Osteoblast (primary cell): ENCODE results near the gene METTL17. TPM values are rescaled to one million over a fixed set of nuclear protein-coding genes. Genes with fewer than 3 reads are reported as not detected.

Source experiments
- DNase-seq: peaks from one replicate; pipeline ENCODE4 v3.0.0; 2011; ENCODE audit warnings: low spot score, mixed read lengths; ENCODE audit not compliant: insufficient read length; ENCODE audit errors: missing footprints
- H2AFZ ChIP-seq: 2 replicates; pipeline ENCODE4 v1.6.0; 2011; ENCODE audit warnings: mild to moderate bottlenecking, low read length
- H3K27ac ChIP-seq: 2 replicates; pipeline ENCODE4 v1.5.1; 2011; ENCODE audit warnings: mild to moderate bottlenecking, low read depth, low read length, moderate library complexity
- H3K27me3 ChIP-seq: 2 replicates; pipeline ENCODE4 v1.6.0; 2012; ENCODE audit warnings: mild to moderate bottlenecking, control low read depth, inconsistent platforms, low read length, moderate library complexity; ENCODE audit not compliant: insufficient read depth
- H3K36me3 ChIP-seq: 2 replicates; pipeline ENCODE4 v1.5.1; 2011; ENCODE audit warnings: mild to moderate bottlenecking, low read length, control low read depth, moderate library complexity; ENCODE audit not compliant: insufficient read depth
- H3K4me1 ChIP-seq: 2 replicates; pipeline ENCODE4 v1.5.1; 2011; ENCODE audit warnings: mild to moderate bottlenecking, low read length, control low read depth, moderate library complexity; ENCODE audit not compliant: insufficient read depth
- H3K4me2 ChIP-seq: 2 replicates; pipeline ENCODE4 v1.6.0; 2011; ENCODE audit warnings: mild to moderate bottlenecking, low read length; ENCODE audit not compliant: insufficient read depth
- H3K4me3 ChIP-seq: fragments of 200-600 bp; sonication (generic); 3 replicates; pipeline ENCODE4 v1.5.1; 2012; ENCODE audit warnings: mild to moderate bottlenecking, low read length, inconsistent platforms; ENCODE audit not compliant: insufficient read depth
- H3K79me2 ChIP-seq: 2 replicates; pipeline ENCODE4 v1.6.0; 2012; ENCODE audit warnings: mild to moderate bottlenecking, low read length, control low read depth, inconsistent platforms; ENCODE audit not compliant: insufficient read depth
- H3K9me3 ChIP-seq: 2 replicates; pipeline ENCODE4 v1.5.1; 2011; ENCODE audit warnings: low read depth, low read length, control low read depth
- H4K20me1 ChIP-seq: 2 replicates; pipeline ENCODE4 v1.6.0; 2012; ENCODE audit warnings: mild to moderate bottlenecking, low read length, control low read depth; ENCODE audit not compliant: insufficient read depth
- CTCF ChIP-seq: IDR thresholded peaks from 2 replicates; pipeline ENCODE4 v1.5.1; 2011; ENCODE audit warnings: mild to moderate bottlenecking, low read depth, low read length, moderate library complexity; ENCODE audit errors: extremely low read depth
- total RNA-seq: library from RNA; depleted of rRNA; stranded (reverse); fragments of >200 nt; gene quantifications from 2 replicates; pipeline ENCODE4 v1.2.3, GENCODE V29; 2012

Gene METTL17
- total RNA-seq, 1 donor: 50.3 TPM

- Histone ChIP-seq H3K27me3 (peaks cover 66% of the 10 kb centered on the region), H3K4me2 (peak within 1 kb of the TSS; percentile 45), H4K20me1 (no peaks in the 10 kb centered on the region), H3K4me3 (peak within 1 kb of the TSS; percentile 30), H3K27ac (no peak within 1 kb of the TSS), H3K36me3 (no peaks in the 10 kb centered on the region), H3K9me3 (no peaks in the 10 kb centered on the region), H3K4me1 (no peaks in the 10 kb centered on the region), H2AFZ (no peak within 1 kb of the TSS), H3K79me2 (no peaks in the 10 kb centered on the region)
- TF ChIP-seq CTCF: no peak
- peak; percentile 81 for DNase-seq
These were observed 35.0 kb downstream of the METTL17 start, which contains the start of gene NDRG2 for GRCh38 chr14:21024585-21025370. TSS of gene NDRG2 (minus strand) at chr14:21025061. CDS start at chr14:21023315, 1,746 bp downstream.

- H3K36me3 ChIP-seq: no peaks in the 10 kb centered on the region
- TF ChIP-seq CTCF: no peak
- no peaks in the 10 kb centered on the region for H3K79me2 ChIP-seq
- H3K4me2 ChIP-seq: no peak overlapping the region
- peak; percentile 81 for DNase-seq
- H3K9me3 ChIP-seq: no peaks in the 10 kb centered on the region
- H2AFZ ChIP-seq: no peak overlapping the region
- peaks cover 64% of the 10 kb centered on the region for H3K27me3 ChIP-seq
- peak overlapping the region; percentile 30 for H3K4me3 ChIP-seq
- no peaks in the 10 kb centered on the region for H4K20me1 ChIP-seq
- no peak overlapping the region for H3K27ac ChIP-seq
- H3K4me1 ChIP-seq: no peaks in the 10 kb centered on the region
These were observed 35.8 kb downstream of the METTL17 start for GRCh38 chr14:21025371-21026273.

GRCh38 chr14:21026274-21026987, 36.7 kb downstream of the METTL17 start:
- Histone ChIP-seq H3K27me3 (peaks cover 61% of the 10 kb centered on the region), H2AFZ (no peak overlapping the region), H3K79me2 (no peaks in the 10 kb centered on the region), H3K4me3 (no peak overlapping the region), H3K4me2 (no peak overlapping the region), H3K9me3 (no peaks in the 10 kb centered on the region), H3K4me1 (no peaks in the 10 kb centered on the region), H3K36me3 (no peaks in the 10 kb centered on the region), H3K27ac (no peak overlapping the region), H4K20me1 (no peaks in the 10 kb centered on the region)
- peak; percentile 76 for DNase-seq
- TF ChIP-seq CTCF: no peak
